Activated T-helper 1 cell treated with anti-CD3 and anti-CD28 coated beads, Interleukin-2, amount 50 U/mL, for 16 hours (primary cell): Measurements from ENCODE around the gene WBP4.
A peak's percentile ranks its signal among the peaks of the same experiment; 100 is the strongest.
"Not testable (repeated sequence)": the region's sequence is repeated elsewhere in the genome, so short reads cannot be mapped to it uniquely, and the experiment has no call there.

Source experiments
- DNase-seq, 2 donors: peaks; one replicate each; pipeline ENCODE4 v3.0.0-alpha.2; 2020; ENCODE audit warnings: low read depth in 1 of 2, low spot score in 1 of 2

The WBP4 gene

DNA sequence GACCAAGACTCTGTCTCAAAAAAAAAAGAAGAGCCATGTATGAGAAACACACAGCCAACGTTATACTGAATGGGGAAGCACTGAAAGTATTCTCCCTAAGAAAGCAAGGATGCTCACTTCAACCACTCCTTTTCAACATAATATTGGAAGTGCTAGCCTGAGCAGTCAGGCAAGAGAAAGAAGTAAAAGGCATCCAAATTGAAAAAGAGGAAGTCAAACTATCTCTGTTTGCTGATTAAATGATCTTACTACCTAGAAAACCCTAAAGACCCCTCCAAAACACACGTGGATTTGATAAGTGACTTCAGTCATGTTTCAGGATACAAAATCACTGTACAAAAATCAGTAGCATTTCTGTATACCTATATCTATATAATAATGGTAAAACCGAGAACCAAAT, 16.2 kb downstream of the WBP4 start:
- DNase-seq = no peak

DNA sequence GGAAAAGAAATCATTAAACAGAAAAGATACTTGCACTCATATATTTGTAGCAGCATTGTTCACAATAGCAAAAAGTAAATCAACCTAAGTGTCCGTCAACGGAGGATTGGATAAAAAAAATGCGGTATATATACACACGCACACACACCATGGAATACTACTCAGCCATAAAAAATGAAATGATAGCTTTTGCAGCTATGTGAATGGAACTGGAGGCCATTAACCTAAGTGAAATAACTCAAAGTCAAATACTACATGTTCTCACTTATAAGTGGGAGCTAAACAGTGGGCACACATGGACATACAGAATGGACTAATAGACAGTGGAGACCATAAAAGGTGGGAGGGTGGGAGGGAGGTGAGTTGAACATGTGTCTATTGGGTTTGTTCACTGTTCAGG, 18.4 kb downstream of the WBP4 start:
- DNase-seq = no peak

DNA sequence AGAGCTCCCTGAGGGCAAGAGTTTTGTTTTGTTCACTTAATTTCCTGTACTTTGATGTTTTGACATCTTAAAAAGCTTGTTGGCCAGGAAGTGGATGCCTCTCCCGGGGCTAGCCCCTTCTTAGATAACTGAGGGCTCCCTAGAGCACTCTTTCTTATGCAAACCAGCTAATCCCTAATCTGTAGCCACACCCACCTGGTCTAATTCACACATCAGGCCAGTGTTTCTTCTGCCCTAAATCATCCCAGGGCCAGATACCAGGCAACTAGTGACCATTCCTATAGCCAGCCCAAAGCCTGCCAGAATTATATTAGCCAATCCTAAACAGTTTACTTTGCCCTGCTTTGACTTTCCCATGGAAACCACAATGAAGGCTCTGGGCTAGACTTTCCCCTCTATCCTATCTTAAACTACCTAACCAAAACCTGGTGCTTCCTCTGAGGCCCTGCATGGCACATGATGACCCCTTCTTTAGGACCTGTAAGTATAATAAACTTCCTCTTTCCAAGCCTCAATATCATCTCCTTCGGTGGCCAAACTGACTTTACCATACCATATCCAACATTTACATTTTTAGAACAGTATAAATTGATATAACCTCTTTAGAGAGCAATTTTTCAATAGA, 24.8 kb downstream of the WBP4 start:
- no peak for DNase-seq

GRCh38 chr13:41095681-41096080, 34.4 kb downstream of the WBP4 start:
- DNase-seq = not testable (repeated sequence)

GRCh38 chr13:41098761-41099160, 37.5 kb downstream of the WBP4 start:
- no peak for DNase-seq

- no peak for DNase-seq
Observed at GRCh38 chr13:41099986-41100385, 38.7 kb downstream of the WBP4 start.

- no peak for DNase-seq
Observed at GRCh38 chr13:41107104-41107571, 45.8 kb downstream of the WBP4 start.

DNA sequence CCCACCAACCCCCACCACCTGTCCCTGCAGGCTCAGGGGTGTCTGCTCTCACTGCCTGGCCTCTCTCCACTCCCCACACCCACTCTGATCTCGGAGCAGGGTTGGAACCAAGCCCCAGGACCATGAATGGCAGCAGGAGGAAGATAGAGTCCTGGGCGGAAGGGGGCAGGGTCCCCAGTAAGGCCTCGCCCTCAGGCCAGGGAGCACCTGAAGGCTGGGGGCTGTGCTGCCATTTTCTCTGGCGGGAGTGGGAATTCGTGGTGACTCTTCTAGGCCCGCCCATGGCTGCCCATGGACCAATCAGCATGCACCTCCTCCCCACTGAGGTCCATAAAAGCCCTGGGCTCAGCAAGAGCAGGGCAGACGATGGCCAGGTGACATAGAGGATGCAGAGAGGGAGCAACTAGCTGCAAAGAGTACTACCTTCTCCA, 46.3 kb downstream of the WBP4 start:
- DNase-seq = no peak

DNA sequence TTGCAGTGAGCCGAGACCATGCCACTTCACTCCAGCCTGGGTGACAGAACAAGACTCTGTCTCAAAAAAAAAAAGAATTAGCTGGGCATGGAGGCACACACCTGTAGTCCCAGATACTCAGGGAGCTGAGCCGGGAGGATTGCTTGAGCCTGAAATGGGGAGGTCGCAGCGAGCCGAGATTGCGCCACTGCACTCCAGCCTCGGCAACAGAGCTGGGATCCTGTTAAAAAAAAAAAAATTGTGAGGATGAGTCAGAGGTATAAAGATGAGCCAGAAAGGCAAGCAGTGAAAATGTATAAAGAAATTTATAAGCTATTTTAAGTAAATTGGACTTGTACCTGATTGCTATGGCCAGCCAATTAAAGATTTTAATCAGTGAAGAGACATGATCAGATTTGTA, 50.1 kb downstream of the WBP4 start:
- DNase-seq = no peak

DNA sequence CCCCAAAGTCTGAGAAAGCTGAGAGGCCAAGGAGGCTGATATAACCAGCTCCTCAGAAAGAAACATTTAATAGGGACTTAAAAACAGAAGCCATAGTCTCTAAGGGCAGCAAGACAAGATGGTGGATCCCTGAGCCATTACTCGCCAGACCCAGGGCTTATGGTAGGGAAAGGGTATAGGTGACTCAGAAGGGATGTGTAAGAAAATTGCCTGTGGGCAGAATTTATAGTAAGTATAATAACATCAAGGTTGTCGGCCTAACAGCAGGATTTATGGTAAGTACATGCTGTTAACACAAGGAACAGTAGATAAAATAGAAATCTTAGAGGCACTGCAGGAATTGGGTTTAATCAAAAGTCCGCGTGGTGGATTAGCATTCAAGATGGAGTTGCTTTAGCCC, 56.6 kb downstream of the WBP4 start:
- DNase-seq = no peak

DNA sequence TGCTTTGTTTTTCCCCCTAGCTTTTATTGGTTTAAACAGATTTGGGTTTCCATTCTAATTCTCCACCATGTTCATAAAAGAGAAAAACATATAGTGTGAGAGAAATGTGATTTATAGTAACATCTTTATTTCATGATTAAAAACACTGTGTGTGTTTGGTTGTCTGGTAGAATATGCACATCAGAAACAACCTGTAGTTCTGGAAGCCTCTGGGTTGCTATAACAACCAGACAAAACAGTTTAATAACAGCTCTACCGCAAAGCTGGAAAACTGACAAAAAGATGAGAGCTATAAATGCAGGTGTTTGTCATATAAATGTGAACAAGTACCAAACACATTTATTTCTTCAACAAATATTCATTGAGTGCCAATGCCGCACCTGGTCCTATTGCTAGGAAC, 61.5 kb downstream of the WBP4 start:
- no peak for DNase-seq

- no peak for DNase-seq
Observed at GRCh38 chr13:41127701-41128100, 66.4 kb downstream of the WBP4 start.

DNA sequence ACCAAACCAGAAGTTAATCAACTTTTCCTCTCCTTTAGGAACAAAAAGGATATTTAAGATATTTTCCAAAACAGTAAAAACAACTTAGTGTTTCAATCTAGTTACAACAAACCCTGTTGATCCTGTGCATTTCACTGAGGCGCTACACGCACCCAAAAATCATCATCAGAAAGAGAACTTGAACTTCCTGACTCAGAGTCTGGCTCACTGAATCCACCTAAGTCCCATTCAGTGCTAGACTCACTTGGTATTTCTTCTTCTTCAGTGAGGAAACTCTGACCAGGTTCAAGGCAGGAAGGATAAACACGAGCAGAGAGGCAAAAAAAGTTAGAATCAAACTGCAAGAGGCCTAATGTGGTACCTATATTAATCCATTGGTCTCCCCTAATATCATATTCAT, 69.0 kb downstream of the WBP4 start:
- DNase-seq = no peak

- DNase-seq = not testable (repeated sequence)
Observed at GRCh38 chr13:41131189-41131588, 69.9 kb downstream of the WBP4 start.

DNA sequence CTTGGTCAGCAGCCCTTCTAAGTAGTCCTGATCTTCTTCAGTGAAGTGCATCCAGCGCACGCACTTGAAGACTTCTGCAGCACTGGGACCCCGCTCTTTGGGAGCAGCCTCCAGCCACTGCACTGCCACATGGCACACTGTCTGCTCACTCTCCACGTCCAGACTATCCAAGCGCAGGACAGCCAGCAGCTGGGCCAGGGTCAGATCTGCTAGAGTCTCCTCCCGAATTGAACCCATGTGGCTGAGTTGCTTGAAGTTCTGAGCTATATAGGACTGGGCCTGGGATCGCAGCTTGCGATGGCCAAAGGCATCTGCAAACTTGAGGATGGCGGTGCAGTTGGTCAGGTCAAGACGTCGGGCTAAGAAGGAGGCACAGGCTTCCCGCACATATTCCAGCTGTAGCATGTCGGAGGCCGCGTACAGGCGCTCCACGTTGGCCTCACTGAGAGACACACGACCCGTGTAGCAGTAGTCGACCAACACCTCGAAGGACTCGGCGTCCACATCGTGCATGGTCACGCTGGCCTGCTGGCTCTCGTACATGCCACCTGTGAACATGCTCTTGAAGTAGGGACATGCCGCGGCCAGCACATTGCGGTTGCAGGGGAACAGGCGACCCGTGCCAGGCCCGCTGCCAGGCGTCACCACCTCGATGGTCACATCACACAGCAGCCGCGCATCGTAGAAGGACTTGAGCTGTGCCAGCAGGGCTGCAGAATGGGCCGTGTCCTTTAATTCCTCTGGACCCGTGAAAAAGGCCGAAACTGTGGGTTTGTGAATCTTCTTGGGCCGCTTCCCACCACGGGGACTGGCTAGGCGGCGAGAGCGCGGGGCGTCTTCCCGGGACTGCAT, 70.6 kb downstream of the WBP4 start:
- DNase-seq = not testable (repeated sequence)

- peak; percentile 76 to 91 for DNase-seq
Observed at GRCh38 chr13:41132512-41133152, 71.3 kb downstream of the WBP4 start, which contains the start of gene KBTBD6. Gene KBTBD6, minus strand, starts transcription at chr13:41132802. Its CDS starts 291 bp downstream, at chr13:41132511.
